ENCODE measurements around the gene ZBTB7C. TPM values are rescaled to one million over a fixed set of nuclear protein-coding genes. Genes with fewer than 3 reads are reported as not detected.

The ZBTB7C gene
- total and polyA plus RNA-seq, 8 donors, result 1.7 to 8.7 (median 2.7) TPM

- intact Hi-C loops (cut with DNase I), result no loop called here
- Histone ChIP-seq H3K9me3 (no peaks in the 10 kb centered on the region), H3K27ac (no peak overlapping the region), H3K36me3 (no peaks in the 10 kb centered on the region), H3K4me1 (no peaks in the 10 kb centered on the region), H3K4me3 (no peak overlapping the region), H3K27me3 (no peaks in the 10 kb centered on the region)
- DNase-seq, result no peak
- ATAC-seq, result no peak
- TF ChIP-seq CTCF (IDR thresholded peaks at IDR 0.05), result no peak
Measured at GRCh38 chr18:48049757-48050156, 359.4 kb downstream of the ZBTB7C start.

- H3K27me3 ChIP-seq, result no peaks in the 10 kb centered on the region
- no peaks in the 10 kb centered on the region for H3K9me3 ChIP-seq
- H3K4me3 ChIP-seq, result no peak overlapping the region
- no peak overlapping the region for H3K27ac ChIP-seq
- no peaks in the 10 kb centered on the region for H3K36me3 ChIP-seq
- intact Hi-C loops (cut with DNase I), result no loop called here
- DNase-seq (no peak), ATAC-seq (no peak)
- no peak for TF ChIP-seq CTCF (IDR thresholded peaks at IDR 0.05)
- H3K4me1 ChIP-seq, result no peaks in the 10 kb centered on the region
Measured at GRCh38 chr18:48048251-48048650, 360.9 kb downstream of the ZBTB7C start.

- H3K4me3 ChIP-seq, result no peak overlapping the region
- no peaks in the 10 kb centered on the region for H3K27me3 ChIP-seq
- DNase-seq (no peak), ATAC-seq (no peak)
- intact Hi-C loops (cut with DNase I), result no loop called here
- TF ChIP-seq CTCF (IDR thresholded peaks at IDR 0.05), result no peak
- no peak overlapping the region for H3K27ac ChIP-seq
- H3K4me1 ChIP-seq, result no peaks in the 10 kb centered on the region
- H3K36me3 ChIP-seq, result no peaks in the 10 kb centered on the region
- no peaks in the 10 kb centered on the region for H3K9me3 ChIP-seq
Measured at GRCh38 chr18:48046843-48047242, 362.3 kb downstream of the ZBTB7C start.

GRCh38 chr18:48045744-48046143, 363.4 kb downstream of the ZBTB7C start:
- intact Hi-C loops (cut with DNase I), result no loop called here
- Histone ChIP-seq H3K27me3 (no peaks in the 10 kb centered on the region), H3K27ac (no peak overlapping the region), H3K36me3 (no peaks in the 10 kb centered on the region), H3K4me3 (no peak overlapping the region), H3K9me3 (no peaks in the 10 kb centered on the region), H3K4me1 (no peaks in the 10 kb centered on the region)
- no peak for TF ChIP-seq CTCF (IDR thresholded peaks at IDR 0.05)
- ATAC-seq (no peak), DNase-seq (no peak)

- Histone ChIP-seq H3K4me1 (no peaks in the 10 kb centered on the region), H3K36me3 (no peaks in the 10 kb centered on the region), H3K27me3 (no peaks in the 10 kb centered on the region), H3K9me3 (no peaks in the 10 kb centered on the region), H3K4me3 (no peak overlapping the region), H3K27ac (no peak overlapping the region)
- TF ChIP-seq CTCF (IDR thresholded peaks at IDR 0.05), result no peak
- ATAC-seq (no peak), DNase-seq (no peak)
- intact Hi-C loops (cut with DNase I), result no loop called here
Measured at GRCh38 chr18:48044944-48045343, 364.2 kb downstream of the ZBTB7C start.

All from left lung (tissue), 10 donors.